HUES64 (cell line): Measurements from ENCODE around the gene FER.

Source experiments
- H3K27ac ChIP-seq: 2 replicates; pipeline ENCODE4 v1.7.0; 2013; ENCODE audit warnings: low read depth, low read length, inconsistent platforms
- H3K27me3 ChIP-seq: 2 replicates; pipeline ENCODE4 v1.6.1; 2013; ENCODE audit warnings: mild to moderate bottlenecking, low read length; ENCODE audit not compliant: insufficient read depth
- H3K36me3 ChIP-seq: 2 replicates; pipeline ENCODE4 v1.6.1; 2013; ENCODE audit warnings: mild to moderate bottlenecking, low read length; ENCODE audit not compliant: insufficient read depth
- H3K4me1 ChIP-seq: 2 replicates; pipeline ENCODE4 v1.6.1; 2013; ENCODE audit warnings: mild to moderate bottlenecking, low read length, moderate library complexity; ENCODE audit not compliant: insufficient read depth
- H3K4me3 ChIP-seq: 2 replicates; pipeline ENCODE4 v1.5.1; 2013; ENCODE audit warnings: mild to moderate bottlenecking, low read length, moderate library complexity
- H3K9ac ChIP-seq: 2 replicates; pipeline ENCODE4 v1.6.1; 2013; ENCODE audit warnings: mild to moderate bottlenecking, low read depth, low read length
- H3K9me3 ChIP-seq: 2 replicates; pipeline ENCODE4 v1.6.1; 2013; ENCODE audit warnings: low read depth, low read length; ENCODE audit not compliant: insufficient read depth
- WGBS: fragments of 150-250, 120-280 bp; methylation state at CpG from one replicate; pipeline ENCODE4 v1.1.7; 2013; ENCODE audit warnings: missing lambda C conversion rate; 5-methylcytosine and 5-hydroxymethylcytosine counted together

The FER gene

GRCh38 chr5:109126481-109126880, 378.8 kb downstream of the FER start:
- H3K4me3 ChIP-seq: no peak overlapping the region
- H3K9ac ChIP-seq: no peak overlapping the region
- no peak overlapping the region for H3K27ac ChIP-seq
- 100% methylated on average over 1 of the region's 1 CpG for WGBS
- no peaks in the 10 kb centered on the region for H3K36me3 ChIP-seq
- no peaks in the 10 kb centered on the region for H3K27me3 ChIP-seq
- H3K9me3 ChIP-seq: no peaks in the 10 kb centered on the region
- H3K4me1 ChIP-seq: no peaks in the 10 kb centered on the region

- Histone ChIP-seq H3K27ac (no peak overlapping the region), H3K36me3 (no peaks in the 10 kb centered on the region), H3K27me3 (no peaks in the 10 kb centered on the region), H3K4me3 (no peak overlapping the region), H3K9ac (no peak overlapping the region), H3K4me1 (no peaks in the 10 kb centered on the region), H3K9me3 (no peaks in the 10 kb centered on the region)
- WGBS: 92% methylated on average over 2 of the region's 2 CpGs
Observed at GRCh38 chr5:109136906-109137305, 389.2 kb downstream of the FER start.

- H3K27ac ChIP-seq: no peak overlapping the region
- H3K4me1 ChIP-seq: no peaks in the 10 kb centered on the region
- no peaks in the 10 kb centered on the region for H3K36me3 ChIP-seq
- H3K9me3 ChIP-seq: no peaks in the 10 kb centered on the region
- WGBS: 97% methylated on average over 4 of the region's 4 CpGs
- H3K27me3 ChIP-seq: no peaks in the 10 kb centered on the region
- H3K9ac ChIP-seq: no peak overlapping the region
- no peak overlapping the region for H3K4me3 ChIP-seq
Observed at GRCh38 chr5:109141222-109142200, 393.8 kb downstream of the FER start.

- Histone ChIP-seq H3K27ac (no peak overlapping the region), H3K9me3 (no peaks in the 10 kb centered on the region), H3K27me3 (no peaks in the 10 kb centered on the region), H3K36me3 (no peaks in the 10 kb centered on the region), H3K4me1 (no peaks in the 10 kb centered on the region), H3K4me3 (no peak overlapping the region), H3K9ac (no peak overlapping the region)
Observed at GRCh38 chr5:109143031-109143430, 395.3 kb downstream of the FER start.

GRCh38 chr5:109145139-109145538, 397.4 kb downstream of the FER start:
- Histone ChIP-seq H3K4me1 (no peaks in the 10 kb centered on the region), H3K27me3 (no peaks in the 10 kb centered on the region), H3K4me3 (no peak overlapping the region), H3K9me3 (no peaks in the 10 kb centered on the region), H3K36me3 (no peaks in the 10 kb centered on the region), H3K9ac (no peak overlapping the region), H3K27ac (no peak overlapping the region)
- WGBS: no CpG with 5 or more reads among the region's 1 CpG

- no peaks in the 10 kb centered on the region for H3K9me3 ChIP-seq
- H3K4me1 ChIP-seq: no peaks in the 10 kb centered on the region
- no peak overlapping the region for H3K9ac ChIP-seq
- WGBS: 100% methylated on average over 3 of the region's 3 CpGs
- H3K36me3 ChIP-seq: no peaks in the 10 kb centered on the region
- H3K27ac ChIP-seq: no peak overlapping the region
- no peak overlapping the region for H3K4me3 ChIP-seq
- H3K27me3 ChIP-seq: no peaks in the 10 kb centered on the region
Observed at GRCh38 chr5:109146591-109146990, 398.9 kb downstream of the FER start.

- Histone ChIP-seq H3K9me3 (no peaks in the 10 kb centered on the region), H3K27me3 (no peaks in the 10 kb centered on the region), H3K4me3 (no peak overlapping the region), H3K27ac (no peak overlapping the region), H3K36me3 (no peaks in the 10 kb centered on the region), H3K4me1 (no peaks in the 10 kb centered on the region), H3K9ac (no peak overlapping the region)
- WGBS: no CpG with 5 or more reads among the region's 4 CpGs
Observed at GRCh38 chr5:109152565-109152964, 404.9 kb downstream of the FER start.

- Histone ChIP-seq H3K27me3 (no peaks in the 10 kb centered on the region), H3K9ac (no peak overlapping the region), H3K27ac (no peak overlapping the region), H3K9me3 (no peaks in the 10 kb centered on the region), H3K36me3 (no peaks in the 10 kb centered on the region), H3K4me1 (no peaks in the 10 kb centered on the region), H3K4me3 (no peak overlapping the region)
Observed at GRCh38 chr5:109155625-109156024, 407.9 kb downstream of the FER start.

GRCh38 chr5:109156885-109157284, 409.2 kb downstream of the FER start:
- Histone ChIP-seq H3K9ac (no peak overlapping the region), H3K4me3 (no peak overlapping the region), H3K4me1 (no peaks in the 10 kb centered on the region), H3K36me3 (no peaks in the 10 kb centered on the region), H3K9me3 (no peaks in the 10 kb centered on the region), H3K27me3 (no peaks in the 10 kb centered on the region), H3K27ac (no peak overlapping the region)

GRCh38 chr5:109160468-109160867, 412.8 kb downstream of the FER start:
- H3K27me3 ChIP-seq: no peaks in the 10 kb centered on the region
- H3K9me3 ChIP-seq: no peaks in the 10 kb centered on the region
- H3K36me3 ChIP-seq: no peaks in the 10 kb centered on the region
- no peak overlapping the region for H3K9ac ChIP-seq
- 94% methylated on average over 3 of the region's 3 CpGs for WGBS
- H3K27ac ChIP-seq: no peak overlapping the region
- H3K4me1 ChIP-seq: no peaks in the 10 kb centered on the region
- H3K4me3 ChIP-seq: no peak overlapping the region

GRCh38 chr5:109161914-109162683, 414.4 kb downstream of the FER start:
- Histone ChIP-seq H3K9ac (no peak overlapping the region), H3K36me3 (no peaks in the 10 kb centered on the region), H3K9me3 (no peaks in the 10 kb centered on the region), H3K27me3 (no peaks in the 10 kb centered on the region), H3K4me3 (no peak overlapping the region), H3K27ac (no peak overlapping the region), H3K4me1 (no peaks in the 10 kb centered on the region)
- 93% methylated on average over 2 of the region's 4 CpGs for WGBS
